ENCODE results near the gene TCN2. TPM values are rescaled to one million over a fixed set of nuclear protein-coding genes. Genes with fewer than 3 reads are reported as not detected.

The TCN2 gene
- polyA plus RNA-seq, 6 donors from 2014 or later, result 0.80 TPM; not detected in 5

DNA sequence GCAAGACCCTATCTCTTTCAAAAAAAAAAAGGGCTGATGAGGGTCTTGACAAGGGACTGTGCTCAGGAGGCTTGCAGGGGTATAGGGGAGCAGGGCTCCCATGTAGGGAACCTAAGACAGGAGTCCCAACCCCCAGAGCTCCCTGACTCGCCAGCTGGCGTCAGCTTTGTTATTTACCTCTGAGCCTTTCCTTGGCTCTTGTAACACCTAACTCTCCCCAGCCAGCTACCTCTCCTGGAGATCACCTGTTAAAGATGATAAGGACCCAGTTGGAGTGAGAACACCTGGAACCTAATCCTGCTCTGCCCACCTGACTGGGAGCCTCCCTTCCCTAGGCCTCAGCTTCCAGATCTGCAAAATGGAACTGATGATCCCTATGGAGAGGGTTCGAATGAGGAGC, 41.9 kb downstream of the TCN2 start:
- no peaks in the 10 kb centered on the region for H3K27me3 Mint-ChIP-seq
- H3K4me3 Mint-ChIP-seq, result no peak overlapping the region
- H3K9me3 Mint-ChIP-seq, result no peaks in the 10 kb centered on the region
- ATAC-seq (ENCODE audit: low read depth in 2 of 2), result no peak
- DNase-seq, result no peak
- no peaks in the 10 kb centered on the region for H3K36me3 Mint-ChIP-seq
- H3K4me1 Mint-ChIP-seq, result peaks cover 0 to 11% (median 0%) of the 10 kb centered on the region in 3 donors
- H3K27ac Mint-ChIP-seq, result peak overlapping the region in 1 of 6 donors; percentile 61

DNA sequence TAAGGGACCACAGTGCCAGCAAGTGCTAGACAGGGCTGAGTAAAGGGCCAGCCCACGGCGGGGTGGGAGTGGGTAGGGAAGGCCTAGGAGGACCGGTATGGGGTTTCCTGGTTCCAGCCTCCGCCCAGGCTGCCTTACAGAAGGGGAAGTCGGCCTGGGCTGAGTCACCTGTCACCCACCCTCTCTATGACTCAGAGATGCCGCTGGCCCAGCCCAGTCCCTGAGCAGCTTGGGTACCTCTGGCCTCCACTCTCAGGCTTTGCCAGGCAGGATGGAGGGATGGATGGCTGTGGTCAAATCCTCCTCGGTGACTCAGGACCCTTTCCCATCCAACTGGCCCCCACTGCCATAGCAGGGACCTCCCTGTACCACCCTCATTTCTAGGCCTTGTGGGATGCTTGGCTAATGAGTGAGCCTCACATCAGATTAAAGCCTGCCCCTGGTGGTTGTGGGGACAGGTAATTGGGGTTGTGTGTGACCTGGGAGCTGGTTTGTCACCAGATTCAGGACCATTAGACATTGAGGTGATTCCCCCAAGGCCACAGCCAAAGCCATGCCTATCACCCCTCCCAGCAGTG, 42.5 kb downstream of the TCN2 start:
- peak overlapping the region in 1 of 8 donors; percentile 66 for H3K4me3 Mint-ChIP-seq
- no peak overlapping the region for H3K27ac Mint-ChIP-seq
- DNase-seq (no peak), ATAC-seq (ENCODE audit: low read depth in 2 of 2) (peak; percentile 64)
- peaks cover 0 to 11% (median 3%) of the 10 kb centered on the region in 3 donors for H3K4me1 Mint-ChIP-seq
- H3K9me3 Mint-ChIP-seq, result no peaks in the 10 kb centered on the region
- no peaks in the 10 kb centered on the region for H3K36me3 Mint-ChIP-seq
- H3K27me3 Mint-ChIP-seq, result no peaks in the 10 kb centered on the region

DNA sequence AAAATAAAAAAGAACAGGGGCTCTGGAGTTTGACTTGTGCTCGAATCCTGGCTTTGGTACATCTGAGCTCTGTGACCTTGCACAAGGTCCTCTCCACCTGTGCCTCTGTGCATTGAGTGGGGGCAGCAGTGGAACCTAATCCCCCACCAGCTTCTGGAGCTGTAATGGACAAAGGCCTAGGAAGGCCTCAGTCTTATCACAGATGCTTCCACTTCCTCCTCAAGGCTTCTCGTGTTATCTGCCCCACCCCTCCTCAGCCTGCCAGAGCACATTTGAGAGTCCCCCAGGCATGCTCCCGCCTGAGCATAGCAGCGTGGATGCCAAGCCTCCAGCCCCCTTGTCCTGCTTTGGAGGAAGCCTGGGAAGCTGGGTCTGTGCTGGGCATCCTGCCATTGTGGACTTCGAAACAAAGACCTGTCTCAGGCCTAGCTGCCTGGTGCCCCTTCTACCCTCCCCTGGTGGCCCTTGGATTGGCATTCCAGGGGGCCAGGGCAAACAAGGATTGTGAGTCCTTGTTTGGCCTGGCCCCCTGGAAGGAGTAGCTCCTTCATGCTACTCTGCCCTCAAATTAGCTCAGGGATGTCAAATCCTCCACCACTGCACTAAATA, 43.6 kb downstream of the TCN2 start:
- DNase-seq (no peak), ATAC-seq (ENCODE audit: low read depth in 2 of 2) (no peak)
- no peak overlapping the region for H3K27ac Mint-ChIP-seq
- peaks cover 0 to 11% (median 3%) of the 10 kb centered on the region in 3 donors for H3K4me1 Mint-ChIP-seq
- H3K36me3 Mint-ChIP-seq, result no peaks in the 10 kb centered on the region
- H3K9me3 Mint-ChIP-seq, result no peaks in the 10 kb centered on the region
- no peak overlapping the region for H3K4me3 Mint-ChIP-seq
- no peaks in the 10 kb centered on the region for H3K27me3 Mint-ChIP-seq

DNA sequence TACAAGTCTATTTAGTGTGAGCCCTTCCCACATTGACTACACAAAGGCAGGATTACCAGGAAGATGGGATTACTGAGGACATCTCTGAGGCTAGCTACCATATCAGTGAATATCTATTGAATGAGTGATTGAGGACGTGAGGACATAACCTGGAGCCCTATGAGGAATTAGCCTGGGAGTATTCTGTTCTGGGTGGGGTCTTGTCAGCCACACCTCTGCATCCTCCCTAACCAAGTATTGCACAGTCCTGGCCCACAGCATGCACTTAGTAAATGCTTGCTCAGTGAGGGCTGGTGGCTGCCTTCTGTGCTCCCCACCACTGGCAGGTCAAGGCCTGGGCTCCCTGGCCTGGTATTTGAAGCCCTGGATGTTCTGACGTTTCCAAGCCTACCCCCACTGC, 45.9 kb downstream of the TCN2 start:
- DNase-seq (no peak), ATAC-seq (ENCODE audit: low read depth in 2 of 2) (no peak)
- H3K27ac Mint-ChIP-seq, result no peak overlapping the region
- no peak overlapping the region for H3K4me3 Mint-ChIP-seq
- no peaks in the 10 kb centered on the region for H3K9me3 Mint-ChIP-seq
- peaks cover 0 to 10% (median 3%) of the 10 kb centered on the region in 3 donors for H3K4me1 Mint-ChIP-seq
- no peaks in the 10 kb centered on the region for H3K27me3 Mint-ChIP-seq
- no peaks in the 10 kb centered on the region for H3K36me3 Mint-ChIP-seq

DNA sequence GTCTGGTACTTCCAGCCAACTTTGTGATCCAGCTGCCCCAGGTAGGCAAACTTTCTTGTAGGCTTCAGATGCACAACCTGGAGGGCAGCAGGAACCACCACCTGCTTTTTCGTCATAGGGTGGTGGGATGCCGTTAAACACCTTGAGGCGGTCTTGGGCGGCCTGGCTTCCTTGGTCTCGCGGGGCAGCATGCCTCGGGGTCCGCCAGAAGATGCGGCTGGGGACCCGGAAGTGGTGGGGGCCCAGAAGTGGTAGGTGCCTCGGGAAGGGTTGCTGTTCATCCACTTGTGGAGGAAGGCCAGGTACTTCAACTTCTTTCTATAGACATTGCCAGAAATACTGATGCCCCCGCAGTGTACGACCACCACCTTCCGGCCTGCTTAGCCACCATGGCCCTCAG, 47.4 kb downstream of the TCN2 start:
- H3K4me3 Mint-ChIP-seq, result peak overlapping the region in 1 of 8 donors; percentile 2
- DNase-seq (no peak), ATAC-seq (ENCODE audit: low read depth in 2 of 2) (no peak)
- H3K36me3 Mint-ChIP-seq, result peaks cover 0 to under 1% of the 10 kb centered on the region in 2 donors
- H3K4me1 Mint-ChIP-seq, result peaks cover 0 to 4% (median 3%) of the 10 kb centered on the region in 3 donors
- no peaks in the 10 kb centered on the region for H3K27me3 Mint-ChIP-seq
- peak overlapping the region in 1 of 6 donors; percentile 78 for H3K27ac Mint-ChIP-seq
- no peaks in the 10 kb centered on the region for H3K9me3 Mint-ChIP-seq

DNA sequence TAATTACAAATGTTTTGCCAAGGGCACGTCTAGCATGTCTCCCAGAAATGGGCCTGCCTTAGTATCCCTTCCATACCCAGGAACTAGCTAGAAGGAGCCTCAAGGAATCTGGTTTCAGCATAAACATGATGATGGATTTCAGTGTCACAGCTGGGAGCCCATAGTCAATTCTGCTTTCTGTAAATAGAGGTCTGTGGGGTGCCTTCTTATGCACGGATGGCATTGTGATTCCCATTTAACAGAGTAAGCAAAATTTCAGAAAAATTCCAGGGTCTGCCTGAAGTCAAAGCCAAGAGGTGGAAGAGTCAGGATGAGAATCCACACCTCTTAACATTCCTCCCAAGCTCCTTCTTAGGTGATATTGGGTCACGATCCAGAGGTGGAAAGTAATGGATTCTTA, 48.6 kb downstream of the TCN2 start:
- no peak for ATAC-seq (ENCODE audit: low read depth in 2 of 2)
- Mint-ChIP-seq H3K9me3 (no peaks in the 10 kb centered on the region), H3K36me3 (peaks cover 0 to 12% of the 10 kb centered on the region in 2 donors), H3K4me3 (no peak overlapping the region), H3K27ac (no peak overlapping the region), H3K4me1 (peaks cover 0 to 3% (median 0%) of the 10 kb centered on the region in 3 donors), H3K27me3 (no peaks in the 10 kb centered on the region)
- DNase-seq, result no peak

DNA sequence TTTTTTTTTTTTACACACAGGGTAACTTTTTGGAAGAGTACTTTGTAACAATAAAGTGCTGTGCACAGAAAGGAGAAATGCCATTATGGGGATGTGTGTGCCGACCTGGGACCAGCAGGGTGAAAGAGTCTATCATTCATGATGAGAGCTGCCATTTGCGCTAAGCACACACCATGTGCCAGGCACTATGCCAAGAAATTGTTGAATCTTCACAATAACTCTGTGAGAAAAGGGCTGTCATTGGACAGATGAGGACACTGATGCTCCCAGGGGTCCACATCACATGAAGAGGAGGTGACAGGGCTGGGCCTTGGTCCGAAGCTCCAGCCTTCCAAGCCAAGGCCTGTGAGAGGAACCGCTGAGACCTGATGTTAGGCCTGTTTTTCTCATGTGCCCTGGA, 55.1 kb downstream of the TCN2 start:
- ATAC-seq (ENCODE audit: low read depth in 2 of 2), result no peak
- Mint-ChIP-seq H3K36me3 (peaks cover 11 to 29% of the 10 kb centered on the region in 2 donors), H3K4me3 (peak overlapping the region in 1 of 8 donors; percentile 36), H3K27ac (peak overlapping the region in 1 of 6 donors; percentile 21), H3K27me3 (no peaks in the 10 kb centered on the region), H3K9me3 (no peaks in the 10 kb centered on the region), H3K4me1 (peaks cover 10 to 22% (median 12%) of the 10 kb centered on the region in 3 donors)
- DNase-seq, result no peak

DNA sequence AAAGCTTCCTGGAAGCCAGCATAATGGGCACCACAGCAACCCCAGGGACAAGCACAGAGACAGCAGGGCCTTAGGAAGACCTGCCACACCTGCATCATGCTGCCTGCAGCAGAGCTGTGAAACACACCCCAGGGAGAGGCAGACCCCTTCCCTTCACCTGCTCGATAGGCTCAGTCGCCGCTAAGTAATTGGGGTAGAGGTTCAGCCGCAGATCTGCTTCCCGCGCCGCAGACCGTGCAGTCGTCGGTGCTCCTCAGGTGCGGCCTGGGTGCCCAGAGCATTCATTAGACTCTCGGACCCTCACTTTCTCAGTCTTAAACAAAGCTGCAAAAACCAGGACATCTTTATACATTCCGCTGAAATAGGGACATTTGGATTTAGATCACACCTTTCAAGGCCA, 57.8 kb downstream of the TCN2 start:
- peak overlapping the region in 3 of 8 donors; percentile 33 to 92 (median 47) for H3K4me3 Mint-ChIP-seq
- no peak overlapping the region for H3K27ac Mint-ChIP-seq
- no peaks in the 10 kb centered on the region for H3K27me3 Mint-ChIP-seq
- DNase-seq, result no peak
- H3K9me3 Mint-ChIP-seq, result no peaks in the 10 kb centered on the region
- H3K4me1 Mint-ChIP-seq, result peaks cover 20 to 33% (median 26%) of the 10 kb centered on the region in 3 donors
- peaks cover 11 to 25% of the 10 kb centered on the region in 2 donors for H3K36me3 Mint-ChIP-seq
- no peak for ATAC-seq (ENCODE audit: low read depth in 2 of 2)

DNA sequence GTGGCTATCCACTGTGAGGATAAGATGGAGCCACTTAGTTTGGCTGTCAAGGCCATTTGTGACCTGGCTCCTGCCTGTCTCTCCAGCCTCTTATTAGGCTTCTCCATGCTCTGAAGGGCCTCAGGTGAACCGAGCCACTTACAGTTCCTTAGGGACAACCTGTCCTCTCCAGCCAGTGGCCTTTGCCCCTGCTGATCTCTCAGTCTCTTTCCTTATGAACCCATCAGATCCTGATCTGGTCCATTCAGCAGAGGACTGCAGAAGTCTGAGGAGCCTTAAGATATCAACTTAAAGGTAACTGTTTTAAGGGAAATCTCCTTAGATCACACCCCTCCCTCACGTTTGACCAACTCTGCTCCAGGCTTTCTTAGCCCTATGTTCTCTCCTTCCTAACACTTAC, 58.3 kb downstream of the TCN2 start:
- peaks cover 20 to 33% (median 26%) of the 10 kb centered on the region in 3 donors for H3K4me1 Mint-ChIP-seq
- no peaks in the 10 kb centered on the region for H3K9me3 Mint-ChIP-seq

DNA sequence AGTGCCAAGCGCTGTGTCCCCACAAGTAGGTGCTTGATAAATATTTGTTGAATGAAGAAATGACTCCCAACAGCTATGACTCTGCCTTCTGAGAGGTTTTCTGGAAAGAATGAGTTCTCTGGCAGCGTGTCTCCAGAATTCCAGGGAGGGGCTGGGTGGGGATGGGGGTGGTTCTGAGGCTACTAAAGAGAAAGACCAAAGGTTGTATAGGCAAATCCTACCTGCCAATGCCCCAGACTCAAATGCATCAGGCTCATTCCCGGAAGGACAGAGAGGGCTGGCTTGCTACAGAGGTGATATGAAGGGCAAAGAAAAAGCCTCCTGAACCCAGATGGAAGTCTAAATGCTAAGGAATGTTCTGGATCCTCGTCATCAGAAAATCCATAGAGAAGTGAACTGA, 58.8 kb downstream of the TCN2 start:
- Mint-ChIP-seq H3K4me3 (peak overlapping the region in 7 of 8 donors; percentile 66 to 97 (median 92)), H3K9me3 (no peaks in the 10 kb centered on the region), H3K36me3 (peaks cover 11 to 15% of the 10 kb centered on the region in 2 donors), H3K27me3 (no peaks in the 10 kb centered on the region), H3K27ac (peak overlapping the region in 2 of 6 donors; percentile 44 to 49), H3K4me1 (peaks cover 20 to 33% (median 26%) of the 10 kb centered on the region in 3 donors)
- DNase-seq, result no peak
- no peak for ATAC-seq (ENCODE audit: low read depth in 2 of 2)

More for the DNA sequence above, 58.3 kb downstream of the TCN2 start:
- Mint-ChIP-seq H3K27me3 (no peaks in the 10 kb centered on the region), H3K4me3 (peak overlapping the region in 3 of 8 donors; percentile 27 to 92 (median 45)), H3K36me3 (peaks cover 11 to 20% of the 10 kb centered on the region in 2 donors), H3K27ac (no peak overlapping the region)
- ATAC-seq (ENCODE audit: low read depth in 2 of 2), result no peak
- no peak for DNase-seq

DNA sequence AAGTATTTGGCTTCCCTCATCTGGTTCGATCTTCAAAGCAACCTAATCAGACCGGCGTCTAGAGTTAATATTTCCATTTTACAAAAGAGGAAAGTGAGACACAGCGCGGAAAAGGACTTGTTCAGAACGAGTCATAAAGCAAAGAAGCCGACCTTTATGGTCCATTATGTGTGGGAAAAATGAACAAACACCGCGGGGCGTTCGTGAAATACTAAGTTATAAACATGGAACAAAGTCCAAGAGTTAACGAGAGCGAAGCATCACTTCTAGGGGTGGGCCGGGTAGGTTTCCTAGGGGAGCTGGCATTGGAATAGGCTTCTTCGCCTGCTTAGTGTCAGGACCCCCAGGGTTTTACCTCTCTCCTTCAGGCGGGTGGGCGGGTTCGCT, 60.1 kb downstream of the TCN2 start:
- Mint-ChIP-seq H3K4me1 (peaks cover 20 to 31% (median 26%) of the 10 kb centered on the region in 3 donors), H3K36me3 (peaks cover 11 to 12% of the 10 kb centered on the region in 2 donors), H3K4me3 (peak overlapping the region; percentile 88 to 98 (median 96)), H3K27ac (peak overlapping the region; percentile 7 to 94 (median 87)), H3K9me3 (no peaks in the 10 kb centered on the region), H3K27me3 (peaks cover 0 to 3% (median 0%) of the 10 kb centered on the region in 3 donors)
- ATAC-seq (ENCODE audit: low read depth in 2 of 2) (no peak), DNase-seq (peak; percentile 5)

DNA sequence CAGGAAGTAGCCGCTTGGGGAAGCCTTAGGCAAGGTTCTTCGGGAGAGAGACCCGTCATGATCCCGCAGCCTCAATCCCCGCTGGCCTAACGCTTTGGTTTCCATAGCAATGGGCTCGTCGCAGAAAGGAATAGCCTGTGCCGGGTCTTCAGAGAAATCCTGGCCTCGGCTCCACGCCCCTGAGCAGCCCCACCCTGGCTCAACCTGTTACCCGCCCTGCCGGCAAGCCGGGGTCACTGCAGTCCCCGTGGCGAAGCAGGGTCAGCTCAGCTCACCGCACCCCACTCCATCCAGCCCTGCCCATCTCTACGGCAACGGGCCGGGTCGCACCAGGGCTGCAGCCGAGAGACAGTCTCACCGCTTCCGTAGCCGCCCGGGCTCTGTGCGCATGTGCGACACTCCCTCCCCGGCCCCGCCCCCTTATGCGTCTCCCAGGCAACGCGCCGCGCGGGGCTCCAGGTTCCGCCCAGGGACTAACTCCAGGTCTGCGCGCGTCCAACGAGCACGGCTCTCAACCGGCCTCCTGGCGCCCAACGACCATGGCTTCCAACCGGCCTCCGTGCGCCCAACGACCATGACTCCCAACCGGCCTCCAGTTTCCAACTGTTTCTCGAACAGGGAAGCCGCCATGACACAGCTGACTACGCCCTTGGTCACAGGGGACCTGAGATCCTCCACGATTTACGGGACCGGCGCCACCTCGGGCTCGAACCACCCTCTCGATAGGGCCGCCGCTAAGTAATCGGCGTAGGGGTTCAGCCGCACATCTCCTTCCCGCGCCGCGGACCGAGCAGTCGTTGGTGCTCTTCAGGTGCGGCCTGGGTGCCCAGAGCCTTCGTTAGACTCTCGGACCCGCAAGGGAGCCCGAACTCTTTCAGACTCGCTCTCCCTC, 60.8 kb downstream of the TCN2 start, which contains the start of gene DUSP18:
Gene DUSP18 (minus strand): TSS at position 382 of the 892 bp plus-strand sequence. CDS start 3,872 bp downstream, outside the sequence.
- peak within 1 kb of the TSS; percentile 88 to 98 (median 96) for H3K4me3 Mint-ChIP-seq
- H3K27ac Mint-ChIP-seq, result peak within 1 kb of the TSS; percentile 44 to 94 (median 87)
- no peaks in the 10 kb centered on the region for H3K9me3 Mint-ChIP-seq
- ATAC-seq (ENCODE audit: low read depth in 2 of 2) (peak; percentile 91), DNase-seq (peak; percentile 93)
- H3K36me3 Mint-ChIP-seq, result peaks cover 8 to 12% of the 10 kb centered on the region in 2 donors
- peaks cover 20 to 31% (median 26%) of the 10 kb centered on the region in 3 donors for H3K4me1 Mint-ChIP-seq
- H3K27me3 Mint-ChIP-seq, result peaks cover 0 to 3% (median 0%) of the 10 kb centered on the region in 3 donors

DNA sequence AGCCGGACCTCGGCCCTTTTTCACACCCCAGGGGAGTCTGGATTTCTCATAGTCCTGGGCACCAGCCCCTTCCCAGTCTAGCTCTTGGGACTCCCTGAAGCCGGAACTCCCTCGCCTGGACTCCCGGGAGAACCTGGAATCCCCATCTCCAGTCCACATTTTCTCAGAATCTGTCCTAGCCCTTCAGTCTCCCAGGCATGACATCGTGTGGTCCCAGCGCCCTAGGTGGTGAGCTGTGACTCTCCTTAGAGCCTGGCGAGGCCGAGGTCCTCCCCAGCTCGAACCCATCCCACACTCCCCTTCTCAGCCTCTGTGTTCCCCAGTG, 61.4 kb downstream of the TCN2 start:
- peak overlapping the region in 5 of 6 donors; percentile 20 to 83 (median 73) for H3K27ac Mint-ChIP-seq
- no peaks in the 10 kb centered on the region for H3K9me3 Mint-ChIP-seq
- no peak for ATAC-seq (ENCODE audit: low read depth in 2 of 2)
- H3K4me3 Mint-ChIP-seq, result peak overlapping the region; percentile 88 to 98 (median 96)
- peaks cover 2 to 6% of the 10 kb centered on the region in 2 donors for H3K36me3 Mint-ChIP-seq
- peaks cover 0 to 3% (median 0%) of the 10 kb centered on the region in 3 donors for H3K27me3 Mint-ChIP-seq
- peaks cover 20 to 31% (median 26%) of the 10 kb centered on the region in 3 donors for H3K4me1 Mint-ChIP-seq
- no peak for DNase-seq
